Smooth muscle cell (in vitro differentiated cells): ENCODE measurements around the gene P2RY13. TPM values are rescaled to one million over a fixed set of nuclear protein-coding genes. Genes with fewer than 3 reads are reported as not detected.
A peak's percentile ranks its signal among the peaks of the same experiment; 100 is the strongest.

Source experiments
- DNase-seq: peaks from one replicate; lab custom pipeline; 2025; ENCODE audit not compliant: unreplicated experiment; lab: John Stamatoyannopoulos, UW
- H2AFZ ChIP-seq: fragments of 200-600 bp; sonication (generic); 2 replicates; pipeline ENCODE4 v1.6.0; 2016; ENCODE audit warnings: antibody characterized with exemption, low read depth, mild to moderate bottlenecking
- H3F3A ChIP-seq: fragments of 200-600 bp; sonication (generic); 2 replicates; pipeline ENCODE4 v1.6.0; 2017; ENCODE audit warnings: antibody characterized with exemption, low read depth
- H3K27ac ChIP-seq: fragments of 200-600 bp; sonication (generic); 2 replicates; pipeline ENCODE4 v1.5.1; 2016; ENCODE audit warnings: low read depth, mild to moderate bottlenecking
- H3K27me3 ChIP-seq: fragments of 200-600 bp; sonication (generic); 2 replicates; pipeline ENCODE4 v1.6.1; 2016; ENCODE audit warnings: low read depth, mild to moderate bottlenecking
- H3K36me3 ChIP-seq: fragments of 200-600 bp; sonication (generic); 2 replicates; pipeline ENCODE4 v1.5.1; 2016; ENCODE audit warnings: low read depth
- H3K4me1 ChIP-seq: fragments of 200-600 bp; sonication (generic); 2 replicates; pipeline ENCODE4 v1.5.1; 2016; ENCODE audit warnings: low read depth
- H3K4me2 ChIP-seq: fragments of 200-600 bp; sonication (generic); 2 replicates; pipeline ENCODE4 v1.6.0; 2016; ENCODE audit warnings: mild to moderate bottlenecking
- H3K4me3 ChIP-seq: fragments of 200-600 bp; sonication (generic); 2 replicates; pipeline ENCODE4 v1.5.1; 2016; ENCODE audit warnings: mild to moderate bottlenecking
- H3K79me2 ChIP-seq: fragments of 200-600 bp; sonication (generic); 2 replicates; pipeline ENCODE4 v1.6.0; 2016; ENCODE audit warnings: low read depth, mild to moderate bottlenecking
- H3K9ac ChIP-seq: fragments of 200-600 bp; sonication (generic); 2 replicates; pipeline ENCODE4 v1.6.0; 2016; ENCODE audit warnings: low read depth
- H3K9me3 ChIP-seq: fragments of 200-600 bp; sonication (generic); replicated peaks from 2 replicates; pipeline ENCODE4 v1.5.1; 2016; ENCODE audit warnings: low read depth
- H4K20me1 ChIP-seq: fragments of 200-600 bp; sonication (generic); 2 replicates; pipeline ENCODE4 v1.6.0; 2016; ENCODE audit warnings: low read depth
- CTCF ChIP-seq: fragments of 200-600 bp; sonication (generic); IDR thresholded peaks from 2 replicates; pipeline ENCODE4 v1.5.1; 2017; ENCODE audit warnings: borderline replicate concordance, mild to moderate bottlenecking, antibody characterized with exemption; ENCODE audit not compliant: insufficient read depth, poor library complexity, severe bottlenecking
- WGBS: methylation state at CpG from one replicate; pipeline ENCODE4 v1.1.7; 2016; ENCODE audit warnings: low lambda C conversion rate; 5-methylcytosine and 5-hydroxymethylcytosine counted together
- polyA plus RNA-seq: library from polyadenylated mRNA; unstranded; fragments of >200 nt; fragmentation: Nextera tagmentation; extraction: Ambion mirVana; gene quantifications from 2 replicates; pipeline ENCODE4 v1.2.1, GENCODE V29; 2016
- total RNA-seq: library from RNA; depleted of rRNA; stranded (reverse); fragments of >200 nt; gene quantifications from 2 replicates; pipeline ENCODE4 v1.2.3, GENCODE V29; 2014

The P2RY13 gene
- total and polyA plus RNA-seq, 2 experiments from 2014 or later, result not detected

GRCh38 chr3:151306168-151306810 lies 23.1 kb downstream of the P2RY13 start:
- Histone ChIP-seq H3K36me3 (no peaks in the 10 kb centered on the region), H3K27ac (peak overlapping the region; percentile 79), H4K20me1 (peaks cover 5% of the 10 kb centered on the region), H3F3A (no peaks in the 10 kb centered on the region), H3K27me3 (no peaks in the 10 kb centered on the region), H3K4me2 (peak overlapping the region; percentile 70), H3K9me3 (no peaks in the 10 kb centered on the region), H3K9ac (peak overlapping the region; percentile 39), H3K79me2 (no peaks in the 10 kb centered on the region), H3K4me3 (no peak overlapping the region), H3K4me1 (peaks cover 11% of the 10 kb centered on the region), H2AFZ (no peak overlapping the region)
- no peak for DNase-seq
- 93% methylated on average over 6 of the region's 6 CpGs for WGBS
- TF ChIP-seq CTCF, result no peak

- Histone ChIP-seq H3K9me3 (no peaks in the 10 kb centered on the region), H3K27me3 (no peaks in the 10 kb centered on the region), H3K36me3 (no peaks in the 10 kb centered on the region), H3K4me2 (peak overlapping the region; percentile 70), H4K20me1 (peaks cover 8% of the 10 kb centered on the region), H3K9ac (peak overlapping the region; percentile 39), H3K4me3 (no peak overlapping the region), H3F3A (no peaks in the 10 kb centered on the region), H3K4me1 (peaks cover 11% of the 10 kb centered on the region), H3K27ac (peak overlapping the region; percentile 79), H3K79me2 (no peaks in the 10 kb centered on the region), H2AFZ (no peak overlapping the region)
- 74% methylated on average over 4 of the region's 4 CpGs for WGBS
- TF ChIP-seq CTCF, result no peak
- no peak for DNase-seq
These were observed 23.6 kb downstream of the P2RY13 start for GRCh38 chr3:151305775-151306151.

- Histone ChIP-seq H3K9me3 (no peaks in the 10 kb centered on the region), H3F3A (no peaks in the 10 kb centered on the region), H3K4me1 (peaks cover 11% of the 10 kb centered on the region), H3K4me3 (no peak overlapping the region), H4K20me1 (peaks cover 8% of the 10 kb centered on the region), H3K27ac (peak overlapping the region; percentile 79), H3K9ac (peak overlapping the region; percentile 39), H3K36me3 (no peaks in the 10 kb centered on the region), H2AFZ (no peak overlapping the region), H3K27me3 (no peaks in the 10 kb centered on the region), H3K79me2 (no peaks in the 10 kb centered on the region), H3K4me2 (peak overlapping the region; percentile 70)
- TF ChIP-seq CTCF, result no peak
- WGBS, result 12% methylated on average over 7 of the region's 7 CpGs
- no peak for DNase-seq
These were observed 24.1 kb downstream of the P2RY13 start for GRCh38 chr3:151305060-151305774.
